NCI-H2081 treated with DMSO at 0.1 percent for 48 hours (cell line): ENCODE data around the gene NR0B2.
A peak's percentile ranks its signal among the peaks of the same experiment; 100 is the strongest.
"Not testable (repeated sequence)": the region's sequence is repeated elsewhere in the genome, so short reads cannot be mapped to it uniquely, and the experiment has no call there.

Source experiments
- DNase-seq: peaks from one replicate; lab custom pipeline; 2025; lab: John Stamatoyannopoulos, UW

Gene NR0B2

GRCh38 chr1:26889551-26890466 is 24.0 kb downstream of the NR0B2 start, which contains the start of gene GPN2:
TSS of gene GPN2 (minus strand) at chr1:26890283. CDS start at chr1:26890096, 187 bp downstream.
- DNase-seq, result no peak

- DNase-seq, result no peak
Measured at GRCh38 chr1:26888231-26888630, 25.5 kb downstream of the NR0B2 start.

- DNase-seq, result no peak
Measured at GRCh38 chr1:26887125-26887524, 26.6 kb downstream of the NR0B2 start.

- no peak for DNase-seq
Measured at GRCh38 chr1:26882696-26883463, 30.9 kb downstream of the NR0B2 start.

GRCh38 chr1:26881611-26882010 is 32.2 kb downstream of the NR0B2 start:
- DNase-seq, result not testable (repeated sequence)

GRCh38 chr1:26879793-26880192 is 34.0 kb downstream of the NR0B2 start:
- DNase-seq, result no peak

GRCh38 chr1:26877326-26877725 is 36.4 kb downstream of the NR0B2 start:
- no peak for DNase-seq

- no peak for DNase-seq
Measured at GRCh38 chr1:26874896-26875295, 38.9 kb downstream of the NR0B2 start.

GRCh38 chr1:26873097-26873496 is 40.7 kb downstream of the NR0B2 start:
- DNase-seq, result not testable (repeated sequence)

- DNase-seq, result peak; percentile 72
Measured at GRCh38 chr1:26864610-26865480, 48.9 kb downstream of the NR0B2 start.

- no peak for DNase-seq
Measured at GRCh38 chr1:26863685-26864077, 50.1 kb downstream of the NR0B2 start.

- DNase-seq, result peak; percentile 57
Measured at GRCh38 chr1:26862781-26863684, 50.7 kb downstream of the NR0B2 start, which contains the start of gene SFN. TSS of gene SFN (plus strand) at chr1:26863149. CDS start at chr1:26863213, 64 bp downstream.

- DNase-seq, result no peak
Measured at GRCh38 chr1:26861889-26862378, 51.8 kb downstream of the NR0B2 start.
